Raji (cell line): ENCODE results near the gene NCK1.

Experiments used
- POLR2A ChIP-seq: IDR thresholded peaks from 2 replicates; pipeline ENCODE4 v1.6.1; 2011; ENCODE audit warnings: low read depth, low read length, control low read depth; ENCODE audit not compliant: insufficient read depth

NCK1 gene

GRCh38 chr3:136949146-136949545 lies 87.1 kb downstream of the NCK1 start:
- TF ChIP-seq POLR2A = no peak

- TF ChIP-seq POLR2A = no peak
These were observed 87.7 kb downstream of the NCK1 start for GRCh38 chr3:136949708-136950107.

GRCh38 chr3:136950623-136951022 lies 88.6 kb downstream of the NCK1 start:
- no peak for TF ChIP-seq POLR2A

DNA sequence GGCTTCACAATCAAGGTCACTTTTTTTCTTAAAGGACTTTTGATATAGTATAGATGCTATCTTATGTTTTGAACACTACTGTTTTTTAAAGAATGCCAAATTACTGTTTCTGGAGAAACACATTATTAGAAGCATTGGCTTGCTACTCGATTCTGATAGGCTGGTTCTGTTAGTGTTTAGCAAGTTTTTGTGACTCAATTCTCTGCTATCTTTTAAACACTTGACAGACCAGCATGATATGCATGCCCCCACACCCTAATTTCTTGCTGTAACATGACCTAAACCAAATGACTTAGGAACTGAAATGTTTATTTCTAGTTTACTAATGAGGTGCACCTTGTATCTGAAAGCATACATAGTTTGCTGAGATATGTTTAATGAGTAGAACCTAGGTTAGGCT lies 90.3 kb downstream of the NCK1 start:
- no peak for TF ChIP-seq POLR2A

DNA sequence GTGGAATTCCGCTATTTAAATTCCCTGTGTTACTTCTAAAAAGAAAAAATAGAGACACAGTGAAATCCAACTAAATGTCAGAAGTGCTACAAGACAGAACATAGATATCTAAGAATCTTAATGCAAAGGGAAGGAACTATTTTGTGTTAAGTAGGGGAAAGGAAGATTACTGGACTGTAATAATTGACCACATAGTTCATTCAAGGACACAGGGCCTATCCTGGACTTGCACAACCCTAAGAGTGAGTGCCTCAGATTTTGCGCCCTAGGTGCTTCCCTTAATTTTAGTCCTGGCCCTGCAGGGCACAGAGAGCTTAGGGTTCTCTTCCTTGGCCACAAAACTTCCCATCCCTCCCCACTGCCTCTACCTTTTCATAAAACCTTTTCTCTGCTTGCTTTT lies 92.2 kb downstream of the NCK1 start:
- TF ChIP-seq POLR2A = no peak

DNA sequence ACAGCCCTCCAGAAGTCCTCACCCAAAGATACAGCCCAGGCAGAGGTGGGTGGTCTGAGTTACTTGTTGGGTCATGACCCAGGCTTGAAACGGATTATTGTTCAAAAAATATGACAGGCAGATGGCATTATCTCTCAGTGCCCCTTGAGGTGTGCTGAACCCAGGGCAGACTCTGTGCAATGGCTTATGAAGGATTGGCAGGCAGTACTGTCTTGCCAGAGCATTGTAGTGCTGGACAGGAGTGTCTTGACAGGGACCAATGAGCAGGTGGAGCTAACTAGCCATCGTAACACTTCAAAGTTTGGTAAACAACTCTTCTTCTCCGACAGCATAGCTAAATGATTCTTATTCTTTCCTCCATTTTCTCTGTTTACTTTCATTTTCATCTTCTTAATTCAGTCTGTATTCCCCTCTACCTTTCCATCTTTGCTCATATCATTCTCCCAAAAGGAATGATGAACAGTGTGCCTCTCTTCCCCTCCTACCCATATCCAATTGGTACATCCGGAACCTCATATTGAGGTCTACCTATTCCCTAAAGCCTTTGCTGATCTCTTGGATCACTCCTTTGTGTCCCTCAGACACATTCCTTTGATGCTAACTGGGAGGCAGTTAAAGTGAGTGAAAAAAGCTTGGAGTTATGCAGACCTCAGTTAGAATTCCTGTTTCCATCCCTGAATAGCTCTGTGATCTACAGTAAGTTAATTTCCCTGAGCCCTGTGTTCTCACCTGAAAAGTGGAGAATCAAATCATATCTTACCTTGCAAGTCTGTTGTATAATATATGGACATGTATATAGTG lies 93.2 kb downstream of the NCK1 start:
- TF ChIP-seq POLR2A = no peak

- no peak for TF ChIP-seq POLR2A
These were observed 93.8 kb downstream of the NCK1 start for GRCh38 chr3:136955813-136956212.

- TF ChIP-seq POLR2A = no peak
These were observed 95.0 kb downstream of the NCK1 start for GRCh38 chr3:136956971-136957370.

- no peak for TF ChIP-seq POLR2A
These were observed 95.8 kb downstream of the NCK1 start, which contains the start of gene IL20RB for GRCh38 chr3:136957751-136958288. Gene IL20RB, plus strand, starts transcription at chr3:136957983. Its CDS starts 131 bp downstream, at chr3:136958114.

GRCh38 chr3:136958939-136959338 lies 96.9 kb downstream of the NCK1 start:
- no peak for TF ChIP-seq POLR2A

DNA sequence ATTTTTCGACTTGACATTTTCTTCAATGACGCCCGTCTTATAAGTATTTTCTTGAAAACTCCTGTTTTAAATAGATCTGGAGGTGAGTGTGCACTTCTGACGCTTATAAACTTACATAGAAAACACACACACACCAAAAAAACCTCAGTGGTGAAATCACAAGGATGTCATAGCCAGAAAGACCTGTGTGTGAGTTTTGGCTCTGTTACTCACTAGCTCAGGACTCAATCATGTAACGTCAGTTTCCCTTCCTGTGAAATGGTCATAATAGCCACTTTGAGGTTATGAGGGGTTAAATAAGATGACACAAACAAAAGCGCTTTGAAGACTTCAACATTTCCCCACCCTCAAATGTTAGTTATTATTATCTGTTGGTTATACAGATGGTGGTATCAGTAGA lies 97.6 kb downstream of the NCK1 start:
- no peak for TF ChIP-seq POLR2A

DNA sequence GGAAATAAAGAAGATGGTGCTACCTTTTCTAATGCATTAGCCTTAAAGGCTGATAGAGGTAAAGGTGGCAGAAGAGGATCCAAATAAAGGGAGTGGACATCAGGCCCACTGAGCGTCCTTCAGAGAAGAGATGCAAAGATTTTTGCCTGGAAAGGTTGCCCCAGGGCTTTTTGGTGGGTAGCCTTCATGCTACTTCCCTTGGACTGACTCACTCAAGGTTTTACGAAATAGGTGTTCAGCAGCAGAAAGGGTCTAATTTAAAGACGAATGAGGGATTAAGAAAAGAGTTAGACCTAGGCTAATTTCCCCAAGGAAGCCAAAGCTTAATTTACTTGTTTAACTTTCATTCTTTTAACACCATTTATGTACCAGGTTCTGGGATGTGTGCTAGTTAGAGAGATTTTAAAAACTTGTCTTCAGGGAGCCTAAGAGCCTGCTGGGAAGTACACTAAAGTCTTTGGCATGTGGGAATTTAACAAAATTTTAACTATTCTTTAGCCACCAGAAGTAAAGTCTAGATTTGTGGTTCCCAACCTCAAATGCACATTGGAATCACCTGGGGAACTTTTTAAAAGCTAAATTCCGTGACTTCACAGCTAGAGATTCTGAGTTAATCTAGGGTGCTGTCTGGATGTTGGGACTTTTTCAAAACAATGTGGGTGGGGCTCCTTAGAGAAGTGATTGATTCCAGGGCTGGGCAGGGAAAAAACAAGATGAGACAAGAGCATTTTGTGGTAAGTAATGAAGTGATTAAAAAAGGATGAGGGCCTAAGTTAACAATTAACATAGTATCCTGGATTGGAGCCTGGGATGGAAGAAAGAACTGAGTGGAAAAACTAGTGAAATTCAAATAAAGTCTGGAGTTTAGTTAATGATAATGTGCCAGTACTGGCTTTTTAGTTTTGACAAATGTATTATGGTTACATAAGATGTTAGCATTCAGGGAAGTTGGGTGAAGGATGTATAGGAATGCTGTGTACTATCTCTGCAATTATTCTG lies 99.1 kb downstream of the NCK1 start:
- TF ChIP-seq POLR2A = no peak

DNA sequence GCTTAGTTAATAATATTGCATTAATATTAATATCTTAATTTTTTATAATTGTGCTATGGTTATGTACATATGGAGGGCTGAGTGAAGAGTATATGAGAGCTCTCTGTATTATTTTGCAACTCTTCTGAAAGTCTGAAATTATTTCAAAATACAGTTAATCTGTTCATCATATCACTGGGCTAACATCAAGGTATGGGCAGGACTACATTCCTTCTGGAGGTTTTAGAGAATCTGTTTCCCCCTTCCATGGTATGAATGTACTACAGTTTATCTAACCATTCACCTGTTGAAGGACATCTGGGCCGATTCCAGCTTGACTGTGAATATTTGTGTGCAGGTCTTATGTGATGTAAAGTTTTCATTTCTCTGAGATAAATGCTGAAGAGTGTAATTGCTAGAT lies 100.9 kb downstream of the NCK1 start:
- no peak for TF ChIP-seq POLR2A

- no peak for TF ChIP-seq POLR2A
These were observed 111.3 kb downstream of the NCK1 start for GRCh38 chr3:136973352-136973751.

DNA sequence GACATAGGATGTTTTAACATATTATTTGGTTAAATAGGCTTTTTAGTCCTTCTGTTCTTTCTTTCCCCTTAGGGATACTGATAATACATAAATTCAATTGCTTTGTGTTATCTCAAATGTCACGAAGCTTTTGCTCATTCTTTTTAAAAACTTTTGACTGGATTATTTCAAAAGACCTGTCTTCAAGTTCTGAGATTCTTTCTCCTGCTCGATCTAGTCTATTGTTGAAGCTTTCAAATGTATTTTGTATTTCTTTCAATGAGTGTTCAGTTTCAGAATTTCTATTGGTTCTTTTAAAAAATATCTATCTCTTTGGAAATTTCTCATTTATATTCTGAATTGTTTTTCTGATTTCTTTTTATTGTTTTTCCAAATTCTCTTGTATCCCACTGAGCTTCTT lies 112.7 kb downstream of the NCK1 start:
- no peak for TF ChIP-seq POLR2A
